Endothelial cell (in vitro differentiated cells): ENCODE data around the gene TMEM178B. TPM values are rescaled to one million over a fixed set of nuclear protein-coding genes. Genes with fewer than 3 reads are reported as not detected.

Experiments used
- DNase-seq: peaks from one replicate; pipeline ENCODE4 v3.0.0; 2021; ENCODE audit warnings: low spot score
- H3K27ac Mint-ChIP-seq: one replicate; pipeline ENCODE4 v1.8.0; 2021; ENCODE audit warnings: mixed read lengths, inconsistent platforms; ENCODE audit not compliant: unreplicated experiment
- H3K27me3 Mint-ChIP-seq: one replicate; pipeline ENCODE4 v1.8.0; 2021; ENCODE audit warnings: mild to moderate bottlenecking, moderate library complexity, mixed read lengths, inconsistent platforms; ENCODE audit not compliant: unreplicated experiment
- H3K36me3 Mint-ChIP-seq: one replicate; pipeline ENCODE4 v1.8.0; 2021; ENCODE audit warnings: mild to moderate bottlenecking, low read depth, mixed read lengths, inconsistent platforms; ENCODE audit not compliant: unreplicated experiment
- H3K4me1 Mint-ChIP-seq: one replicate; pipeline ENCODE4 v1.8.0; 2021; ENCODE audit warnings: mild to moderate bottlenecking, mixed read lengths, inconsistent platforms; ENCODE audit not compliant: unreplicated experiment
- H3K4me3 Mint-ChIP-seq: one replicate; pipeline ENCODE4 v1.8.0; 2021; ENCODE audit warnings: mild to moderate bottlenecking, mixed read lengths, inconsistent platforms; ENCODE audit not compliant: unreplicated experiment
- H3K9me3 Mint-ChIP-seq: one replicate; pipeline ENCODE4 v1.8.0; 2021; ENCODE audit warnings: mixed read lengths, inconsistent platforms; ENCODE audit not compliant: unreplicated experiment
- total RNA-seq: library from RNA; stranded (reverse); fragmentation: NEBNext Ultra II Directional; extraction: Animal tissue kit (Norgen Biotek cat#: 25700); gene quantifications from one replicate; pipeline ENCODE4 v1.2.1, GENCODE V29; 2021; ENCODE audit not compliant: unreplicated experiment
- TF ChIP-seq, protein P1 (sequence below): fragments of 200-600 bp; sonication (generic); IDR thresholded peaks from one replicate; pipeline ENCODE4 v1.5.0; 2021; ENCODE audit warnings: antibody characterized with exemption; ENCODE audit not compliant: unreplicated experiment

Gene TMEM178B
- total RNA-seq, 1 donor from 2014 or later, result 0.28 TPM

DNA sequence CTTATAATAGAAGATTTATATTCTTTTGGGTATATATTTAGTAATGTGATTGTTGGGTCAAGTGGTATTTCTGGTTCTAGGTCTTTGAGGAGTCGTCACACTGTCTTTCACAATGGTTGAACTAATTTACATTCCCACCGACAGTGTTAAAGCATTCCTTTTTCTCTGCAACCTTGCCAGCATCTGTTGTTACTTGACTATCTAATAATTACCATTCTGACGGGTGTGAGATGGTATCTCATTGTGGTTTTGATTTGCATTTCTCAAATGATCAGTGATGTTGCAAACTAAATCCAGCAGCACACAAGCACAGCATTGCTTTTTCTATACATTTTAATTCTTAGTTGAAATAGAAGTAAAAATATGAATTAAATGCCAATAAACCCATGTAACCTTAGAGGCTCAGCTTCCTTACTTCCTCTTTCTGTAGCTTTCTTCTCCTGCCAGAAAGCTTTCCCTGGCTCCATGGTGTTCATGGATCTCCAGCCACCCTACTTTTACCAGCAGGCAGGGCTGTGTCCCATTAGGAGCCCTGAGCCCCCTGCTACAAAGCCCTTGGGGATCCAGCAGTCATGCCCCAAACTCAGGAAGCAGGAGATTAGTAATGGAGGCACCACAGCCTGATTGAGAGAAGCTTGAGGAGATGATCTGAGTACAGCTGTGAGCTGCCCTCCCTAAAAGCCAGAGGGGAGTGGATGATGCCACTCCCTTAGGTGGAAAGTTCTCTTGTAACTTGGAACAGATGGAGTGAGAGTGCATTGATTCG is 158.6 kb downstream of the TMEM178B start:
- no peak overlapping the region for H3K4me3 Mint-ChIP-seq
- H3K27me3 Mint-ChIP-seq, result peaks cover 3% of the 10 kb centered on the region
- no peak overlapping the region for H3K27ac Mint-ChIP-seq
- TF ChIP-seq, protein P1, sequence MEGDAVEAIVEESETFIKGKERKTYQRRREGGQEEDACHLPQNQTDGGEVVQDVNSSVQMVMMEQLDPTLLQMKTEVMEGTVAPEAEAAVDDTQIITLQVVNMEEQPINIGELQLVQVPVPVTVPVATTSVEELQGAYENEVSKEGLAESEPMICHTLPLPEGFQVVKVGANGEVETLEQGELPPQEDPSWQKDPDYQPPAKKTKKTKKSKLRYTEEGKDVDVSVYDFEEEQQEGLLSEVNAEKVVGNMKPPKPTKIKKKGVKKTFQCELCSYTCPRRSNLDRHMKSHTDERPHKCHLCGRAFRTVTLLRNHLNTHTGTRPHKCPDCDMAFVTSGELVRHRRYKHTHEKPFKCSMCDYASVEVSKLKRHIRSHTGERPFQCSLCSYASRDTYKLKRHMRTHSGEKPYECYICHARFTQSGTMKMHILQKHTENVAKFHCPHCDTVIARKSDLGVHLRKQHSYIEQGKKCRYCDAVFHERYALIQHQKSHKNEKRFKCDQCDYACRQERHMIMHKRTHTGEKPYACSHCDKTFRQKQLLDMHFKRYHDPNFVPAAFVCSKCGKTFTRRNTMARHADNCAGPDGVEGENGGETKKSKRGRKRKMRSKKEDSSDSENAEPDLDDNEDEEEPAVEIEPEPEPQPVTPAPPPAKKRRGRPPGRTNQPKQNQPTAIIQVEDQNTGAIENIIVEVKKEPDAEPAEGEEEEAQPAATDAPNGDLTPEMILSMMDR, result no peak
- H3K9me3 Mint-ChIP-seq, result no peaks in the 10 kb centered on the region
- no peaks in the 10 kb centered on the region for H3K36me3 Mint-ChIP-seq
- no peaks in the 10 kb centered on the region for H3K4me1 Mint-ChIP-seq
- no peak for DNase-seq

DNA sequence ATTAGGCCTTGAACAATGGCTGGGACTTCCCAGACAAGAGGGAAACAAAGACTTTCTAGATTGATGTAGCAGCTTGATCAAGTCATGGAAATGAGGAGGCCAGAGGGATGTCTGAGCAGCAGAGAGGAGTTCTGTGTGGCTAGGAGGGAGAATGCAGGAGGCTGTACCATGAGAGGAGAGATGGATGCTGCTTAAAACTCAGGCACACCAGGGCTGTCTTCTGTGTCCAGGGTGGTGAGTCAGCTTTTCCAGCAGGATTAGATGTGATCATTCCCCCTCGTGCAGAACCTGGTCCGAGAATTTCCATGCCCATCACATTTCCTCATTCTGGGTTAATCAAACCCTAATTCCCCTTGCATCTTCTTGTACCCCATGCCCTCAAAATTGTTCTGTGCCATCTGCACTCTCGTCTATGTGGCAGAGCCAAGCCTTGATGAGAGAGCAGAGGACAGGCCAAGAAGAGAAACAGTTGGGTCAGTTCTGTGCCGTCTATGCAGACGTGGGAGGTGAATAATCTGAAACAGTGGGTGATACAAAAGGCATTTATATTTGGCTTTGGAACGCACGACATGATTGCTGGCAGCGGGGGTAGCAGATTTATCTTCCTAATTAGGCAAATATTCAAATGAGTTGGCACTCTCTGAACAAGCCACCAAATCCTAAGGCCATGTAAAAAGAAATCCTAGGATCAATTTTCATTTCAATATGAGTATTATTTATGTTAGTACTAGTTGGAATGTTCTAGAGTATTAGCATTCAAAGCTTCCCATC is 160.7 kb downstream of the TMEM178B start:
- TF ChIP-seq, protein P1, result no peak

DNA sequence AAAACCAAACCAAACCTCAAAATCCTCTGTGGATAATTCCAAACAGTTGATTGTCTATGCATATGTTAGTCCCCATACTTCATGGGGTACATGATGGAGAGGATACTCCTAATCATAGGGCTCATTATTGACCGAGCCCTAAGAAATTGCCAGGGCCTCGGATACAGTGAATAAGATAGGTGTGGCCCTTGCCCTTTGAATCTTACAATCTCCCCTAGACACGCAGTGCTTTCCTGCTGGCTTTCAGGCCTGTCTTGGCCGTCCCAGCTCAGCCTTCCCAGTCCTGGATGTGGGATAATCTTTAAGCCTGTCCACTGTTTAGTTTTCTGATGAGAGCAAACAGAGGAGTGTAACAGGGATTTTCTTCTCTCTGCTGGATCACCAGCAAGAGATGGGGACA is 161.8 kb downstream of the TMEM178B start:
- H3K27ac Mint-ChIP-seq, result no peak overlapping the region
- H3K4me3 Mint-ChIP-seq, result no peak overlapping the region
- no peaks in the 10 kb centered on the region for H3K4me1 Mint-ChIP-seq
- TF ChIP-seq, protein P1, result no peak
- no peak for DNase-seq
- H3K27me3 Mint-ChIP-seq, result peaks cover 3% of the 10 kb centered on the region
- no peaks in the 10 kb centered on the region for H3K36me3 Mint-ChIP-seq
- no peaks in the 10 kb centered on the region for H3K9me3 Mint-ChIP-seq

More for the DNA sequence above, 160.7 kb downstream of the TMEM178B start:
- H3K9me3 Mint-ChIP-seq, result no peaks in the 10 kb centered on the region
- H3K27me3 Mint-ChIP-seq, result peaks cover 3% of the 10 kb centered on the region
- no peak overlapping the region for H3K4me3 Mint-ChIP-seq
- H3K36me3 Mint-ChIP-seq, result no peaks in the 10 kb centered on the region
- no peak overlapping the region for H3K27ac Mint-ChIP-seq
- no peaks in the 10 kb centered on the region for H3K4me1 Mint-ChIP-seq
- DNase-seq, result no peak

DNA sequence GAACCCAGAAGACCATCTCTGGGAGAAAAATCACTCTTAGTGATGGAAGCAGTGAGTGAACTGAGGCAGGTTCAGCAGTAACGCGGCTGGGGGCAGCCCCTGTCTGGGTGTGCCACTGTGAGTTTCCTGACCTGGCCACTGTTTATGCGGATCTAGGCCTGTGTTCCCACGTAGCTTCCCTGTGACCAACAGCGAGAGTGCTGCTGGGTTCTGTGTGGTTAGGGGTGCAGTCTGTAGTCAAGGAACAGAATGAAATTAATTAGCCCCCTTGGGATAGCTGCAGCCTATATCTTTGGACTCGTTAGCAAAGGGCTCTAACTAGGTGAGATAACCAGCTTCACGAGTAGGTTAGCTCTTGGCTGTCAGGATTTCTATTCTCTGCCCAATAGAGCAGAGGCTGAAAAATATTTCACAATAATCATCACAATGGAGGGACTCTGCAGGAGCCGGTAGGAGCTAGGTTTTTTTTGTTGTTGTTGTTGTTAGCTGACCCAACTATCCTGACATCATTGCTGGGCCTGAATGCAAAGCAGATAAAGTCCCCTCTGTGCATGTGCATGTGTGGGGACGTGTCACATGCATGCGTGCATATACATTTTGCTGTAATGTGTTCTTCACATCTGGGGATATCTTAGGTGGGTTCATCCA is 164.9 kb downstream of the TMEM178B start:
- Mint-ChIP-seq H3K4me3 (no peak overlapping the region), H3K4me1 (no peaks in the 10 kb centered on the region), H3K27ac (no peak overlapping the region), H3K9me3 (no peaks in the 10 kb centered on the region), H3K27me3 (peaks cover 3% of the 10 kb centered on the region), H3K36me3 (no peaks in the 10 kb centered on the region)
- no peak for DNase-seq
- TF ChIP-seq, protein P1, result no peak
